Stimulated activated naive CD8-positive, alpha-beta T cell treated with anti-CD3 and anti-CD28 coated beads, Interleukin-15, Interleukin-2, amounts not matched to agents 100 U/mL and 50 U/mL, for 24 hours (primary cell): ENCODE results near the gene MTHFD2L.

Experiments
- ATAC-seq: fragments of 150-1000 bp; cut with Tn5 transposase; one replicate; pipeline ENCODE4 v1.10.0; 2021
- DNase-seq: peaks from one replicate; pipeline ENCODE4 v3.0.0; 2021

The MTHFD2L gene

GRCh38 chr4:74252933-74253332 lies 95.0 kb downstream of the MTHFD2L start:
- DNase-seq (no peak), ATAC-seq (no peak)

DNA sequence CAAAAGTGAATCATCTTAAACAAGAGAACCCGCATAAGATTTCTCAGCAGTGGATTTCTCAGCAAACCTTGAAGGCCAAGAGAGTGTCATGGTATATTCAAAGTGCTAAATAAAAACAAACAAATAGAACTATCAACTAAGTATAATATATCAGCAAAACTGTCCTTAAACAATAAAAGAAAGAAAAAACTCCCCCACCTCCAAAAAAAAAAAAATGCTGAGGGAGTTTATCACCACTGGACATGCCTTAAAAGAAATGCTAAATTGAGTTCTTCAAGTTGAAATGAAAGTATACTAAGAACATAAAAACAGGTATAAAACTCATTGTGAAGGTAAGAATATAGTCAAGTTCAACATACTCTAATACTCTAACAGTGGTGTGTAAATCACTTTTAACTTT lies 96.5 kb downstream of the MTHFD2L start:
- DNase-seq (no peak), ATAC-seq (no peak)

- ATAC-seq (no peak), DNase-seq (no peak)
These were observed 97.2 kb downstream of the MTHFD2L start for GRCh38 chr4:74255096-74255495.

DNA sequence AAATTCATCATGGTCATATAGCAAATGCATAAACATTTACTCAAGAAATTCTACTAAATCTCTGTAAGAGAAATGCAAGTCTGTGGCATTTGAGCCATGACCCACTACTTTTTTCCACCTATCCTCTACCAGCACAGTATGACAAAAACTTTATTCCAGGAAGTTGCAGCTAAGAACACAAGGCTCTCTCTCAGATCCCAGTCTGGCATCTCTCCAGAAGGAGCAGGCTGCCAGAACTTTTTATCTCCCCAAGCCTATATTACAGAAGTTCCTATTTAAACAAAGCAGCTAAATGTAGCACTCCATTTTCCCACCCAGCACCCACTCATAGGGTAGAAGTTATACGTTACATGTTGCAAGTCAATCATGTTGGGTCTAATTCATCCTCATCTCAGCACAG lies 101.0 kb downstream of the MTHFD2L start:
- ATAC-seq (no peak), DNase-seq (no peak)

GRCh38 chr4:74260036-74260435 lies 102.1 kb downstream of the MTHFD2L start:
- DNase-seq (no peak), ATAC-seq (no peak)

DNA sequence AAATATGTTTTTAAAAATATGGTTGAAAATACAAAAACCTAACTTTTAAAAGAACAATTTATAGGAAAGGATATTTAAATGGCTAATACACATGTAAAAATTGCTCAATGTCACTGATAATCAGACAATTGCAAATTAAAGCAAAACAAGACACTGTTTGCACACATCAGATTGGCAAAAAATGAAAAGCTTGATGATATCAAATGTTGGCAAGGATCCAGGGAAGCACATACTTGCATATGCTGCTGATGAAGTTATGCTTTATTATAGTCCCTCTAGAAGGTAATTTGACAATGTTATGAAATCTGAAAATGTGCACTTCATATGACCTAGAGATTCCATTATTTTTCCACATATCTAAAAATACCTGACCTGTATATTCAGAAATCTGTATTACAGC lies 104.6 kb downstream of the MTHFD2L start:
- no peak for ATAC-seq
- DNase-seq = no peak

GRCh38 chr4:74263551-74263950 lies 105.6 kb downstream of the MTHFD2L start:
- no peak for ATAC-seq
- DNase-seq = no peak

DNA sequence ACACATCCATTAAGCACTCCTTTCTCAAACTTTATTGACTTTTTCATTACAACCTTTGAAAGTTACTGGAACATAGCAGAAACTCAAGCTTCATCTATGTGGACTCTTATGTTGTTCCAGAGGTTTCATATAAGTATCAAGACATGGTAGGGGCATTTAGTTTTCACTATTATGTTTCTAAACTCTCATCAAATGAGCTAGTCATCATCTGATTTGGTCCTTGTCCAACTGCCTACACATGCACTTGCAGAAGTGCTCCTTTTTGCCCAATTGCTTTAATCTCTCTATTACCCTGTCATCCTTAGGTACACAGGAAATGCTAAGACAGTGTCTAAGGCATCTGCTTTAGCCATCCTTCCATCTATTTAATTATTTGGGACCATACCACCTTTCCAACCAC lies 108.2 kb downstream of the MTHFD2L start:
- DNase-seq (no peak), ATAC-seq (no peak)

DNA sequence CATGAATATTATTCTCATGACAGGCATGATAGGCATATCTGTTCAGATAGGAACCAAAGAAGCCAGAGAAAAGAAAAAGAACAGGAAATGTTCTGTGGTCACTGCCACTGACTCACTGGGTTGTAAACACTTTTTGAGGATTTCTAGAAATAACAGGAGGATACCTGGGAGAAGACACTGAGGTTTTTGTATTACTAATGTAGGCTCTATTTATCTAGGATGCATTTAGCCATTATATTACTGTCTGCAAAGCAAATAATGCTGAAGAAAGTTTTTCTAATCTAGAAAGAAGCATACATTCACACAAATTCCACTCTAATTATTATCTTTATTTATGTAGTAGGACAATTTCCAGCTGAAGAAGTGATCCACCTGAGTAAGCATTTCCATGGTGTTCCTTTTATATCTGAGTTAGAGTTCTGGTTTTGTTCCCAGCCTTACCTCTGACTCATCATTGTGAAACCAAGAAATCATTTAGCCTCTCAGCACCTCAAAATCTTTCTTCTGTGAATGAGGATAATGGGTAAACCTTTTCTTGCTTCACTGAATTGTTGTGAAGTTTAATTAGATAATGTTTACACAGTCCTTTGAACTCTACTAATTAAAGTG lies 110.2 kb downstream of the MTHFD2L start:
- DNase-seq (no peak), ATAC-seq (no peak)

DNA sequence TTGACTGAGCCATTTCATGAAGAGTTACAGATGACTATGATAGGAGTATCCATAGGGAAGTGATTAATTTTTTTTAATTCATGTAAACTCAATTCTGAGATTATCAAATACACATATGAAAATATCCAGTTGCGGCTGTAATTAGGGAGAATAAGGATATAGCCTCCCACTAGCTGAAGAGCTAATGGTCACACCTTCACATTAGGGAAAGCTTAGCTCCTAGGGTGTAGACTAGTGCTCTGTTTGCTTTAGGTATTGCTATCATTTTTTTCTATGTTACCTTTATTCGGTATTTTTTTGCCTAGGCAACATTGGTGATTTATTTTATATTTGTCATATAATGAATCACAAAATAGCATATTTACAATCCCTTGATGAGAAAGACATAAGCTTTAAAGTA lies 110.7 kb downstream of the MTHFD2L start:
- no peak for ATAC-seq
- no peak for DNase-seq

DNA sequence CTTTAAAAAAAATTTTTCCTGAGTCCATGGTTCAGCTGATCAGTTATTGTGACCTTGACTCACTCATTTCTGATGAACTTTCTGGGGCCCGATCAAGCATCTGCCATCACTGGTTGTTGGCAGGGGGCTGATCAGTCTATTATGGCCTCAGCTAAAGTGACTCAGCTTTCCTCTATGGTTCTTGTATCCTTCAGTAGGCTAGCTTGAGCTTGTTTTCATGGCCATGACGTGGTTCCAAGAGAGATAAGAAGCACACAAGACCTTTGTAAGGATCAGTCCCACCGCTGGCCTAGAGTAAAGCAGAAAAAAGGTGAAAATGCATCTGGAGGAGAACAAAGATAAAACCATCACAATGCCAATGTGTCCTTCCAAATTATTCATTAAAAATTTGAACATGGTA lies 120.6 kb downstream of the MTHFD2L start:
- no peak for ATAC-seq

DNA sequence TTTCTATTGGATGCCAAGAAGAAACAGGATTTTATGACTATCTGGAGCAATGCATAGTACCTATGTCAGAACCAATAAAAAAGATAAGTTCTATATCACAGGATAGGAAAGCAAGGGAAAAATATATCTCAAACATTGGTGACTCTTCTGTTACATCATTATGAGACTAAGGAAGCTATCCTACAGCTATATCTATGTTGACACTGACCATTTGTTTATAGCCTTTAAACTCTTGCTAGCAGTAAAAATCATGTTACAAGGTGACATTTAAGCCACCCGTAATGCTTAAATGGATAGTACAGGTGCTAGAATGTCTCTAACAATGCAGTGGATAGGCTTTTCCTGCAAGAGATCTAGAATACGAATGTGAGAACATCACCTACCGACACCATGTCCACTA lies 121.8 kb downstream of the MTHFD2L start:
- no peak for DNase-seq
- no peak for ATAC-seq

More for the DNA sequence above, 120.6 kb downstream of the MTHFD2L start:
- no peak for DNase-seq

- no peak for ATAC-seq
These were observed 125.0 kb downstream of the MTHFD2L start for GRCh38 chr4:74282926-74283325.

DNA sequence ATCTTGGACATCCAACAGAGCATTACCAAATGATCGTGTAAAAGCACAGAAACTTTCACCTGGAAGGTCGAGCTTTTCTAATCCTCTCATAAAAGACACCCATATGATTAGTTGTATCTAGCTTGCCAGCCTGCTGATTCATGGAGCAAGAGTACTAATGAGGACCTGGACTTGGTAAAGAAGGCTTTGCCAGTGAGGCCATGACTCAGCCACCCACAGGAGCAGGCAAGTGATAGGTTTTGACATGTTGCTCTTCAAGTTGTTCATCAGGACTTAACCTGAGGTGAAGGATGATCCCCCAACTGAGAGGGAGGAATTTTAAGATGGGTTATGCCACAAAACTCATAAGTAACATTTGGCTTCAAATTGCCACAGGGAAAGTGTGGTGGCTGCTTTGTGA lies 125.7 kb downstream of the MTHFD2L start:
- DNase-seq (no peak), ATAC-seq (no peak)

More at GRCh38 chr4:74282926-74283325, 125.0 kb downstream of the MTHFD2L start:
- no peak for DNase-seq

DNA sequence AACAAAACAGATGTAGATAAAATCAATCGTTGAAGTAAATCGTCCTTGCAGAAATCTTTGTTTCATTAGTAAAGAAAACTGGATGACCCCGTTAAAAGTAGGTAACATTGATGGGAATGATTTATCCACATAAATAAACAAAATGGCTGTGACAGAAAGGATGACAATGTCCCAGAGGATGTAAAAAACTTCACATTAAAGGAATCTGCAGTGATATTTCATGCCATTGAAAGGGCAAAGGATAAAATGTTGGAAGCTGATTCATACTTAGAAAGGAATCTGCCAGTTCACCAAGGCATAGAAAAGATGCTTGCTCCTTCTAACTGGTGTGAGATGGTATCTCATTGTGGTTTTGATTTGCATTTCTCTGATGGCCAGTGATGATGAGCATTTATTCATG lies 126.1 kb downstream of the MTHFD2L start:
- ATAC-seq (no peak), DNase-seq (no peak)

- DNase-seq = no peak
- no peak for ATAC-seq
These were observed 129.2 kb downstream of the MTHFD2L start for GRCh38 chr4:74287164-74287563.

- DNase-seq (no peak), ATAC-seq (no peak)
These were observed 129.9 kb downstream of the MTHFD2L start for GRCh38 chr4:74287791-74288190.

- DNase-seq = no peak
- ATAC-seq = no peak
These were observed 133.6 kb downstream of the MTHFD2L start for GRCh38 chr4:74291471-74291870.

DNA sequence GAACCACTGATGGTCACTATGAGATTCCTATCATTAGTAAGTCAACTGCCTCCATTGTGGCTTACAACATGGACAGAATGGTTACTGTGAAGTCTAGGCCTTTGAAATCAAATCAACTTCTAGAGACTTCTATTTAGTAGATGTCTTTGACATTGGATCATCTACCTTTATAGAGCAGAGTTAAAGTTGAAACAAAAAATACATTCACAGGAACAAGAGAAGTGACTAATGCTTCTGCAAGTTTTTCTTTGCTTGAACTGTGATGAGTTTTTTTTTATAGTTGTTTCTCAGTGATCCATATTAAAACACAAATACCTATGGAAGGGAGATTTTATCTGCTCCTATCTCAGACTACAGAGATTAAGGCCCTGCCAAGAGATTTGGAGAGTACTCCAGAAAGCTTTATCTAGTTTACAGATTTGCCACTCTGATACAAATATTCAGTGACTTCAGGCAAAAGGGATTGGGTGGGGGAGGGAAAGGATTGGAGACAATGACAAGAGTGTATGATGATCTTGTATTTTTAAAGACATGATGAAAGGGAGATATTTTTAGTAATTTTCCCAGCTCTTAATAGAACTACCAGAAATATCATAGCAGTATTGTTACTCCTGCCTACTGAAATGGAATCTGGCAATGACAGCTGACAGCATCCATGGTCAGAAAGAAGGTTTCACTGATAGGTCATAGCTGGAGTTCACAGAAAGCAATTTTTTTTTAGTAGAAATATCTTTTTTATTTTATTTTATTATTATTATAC lies 134.4 kb downstream of the MTHFD2L start:
- ATAC-seq (no peak), DNase-seq (no peak)

DNA sequence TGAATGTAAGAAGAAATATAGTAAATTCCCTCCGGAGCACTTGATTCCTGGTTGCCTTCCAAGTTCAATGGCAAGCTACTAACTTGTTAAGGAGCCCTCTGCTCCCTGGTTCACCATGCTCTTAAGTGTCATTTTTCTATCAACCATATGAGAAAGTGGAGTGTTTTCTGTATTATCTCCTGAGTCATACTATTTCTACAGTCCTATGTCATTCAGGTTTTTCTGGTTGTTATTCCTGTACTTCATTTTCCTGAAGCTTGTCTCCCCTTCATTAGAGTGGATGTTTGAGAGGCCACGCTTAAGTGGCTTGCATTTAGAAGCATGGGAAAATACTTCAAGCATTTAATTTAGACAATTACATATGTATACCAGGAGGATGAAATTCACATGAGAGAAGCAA lies 135.6 kb downstream of the MTHFD2L start:
- DNase-seq (no peak), ATAC-seq (no peak)

DNA sequence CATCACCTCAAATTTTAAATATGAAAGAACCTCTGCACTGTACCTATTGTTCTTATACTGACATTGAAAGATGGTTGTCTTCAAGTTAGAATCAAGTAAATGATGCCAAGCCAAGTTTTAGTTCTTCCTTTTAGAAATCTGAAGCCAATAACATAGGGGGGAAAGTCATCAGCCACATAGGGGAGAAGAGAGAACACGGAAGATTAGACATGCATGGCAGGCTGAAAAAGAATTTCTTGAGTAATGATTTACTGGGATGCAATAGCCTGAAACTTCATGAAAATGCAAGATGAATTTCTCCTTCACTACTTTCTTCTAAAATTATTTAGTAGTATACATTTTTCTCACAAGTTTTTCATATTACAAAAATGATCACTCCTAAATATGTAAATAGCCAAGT lies 136.8 kb downstream of the MTHFD2L start:
- ATAC-seq (no peak), DNase-seq (no peak)

GRCh38 chr4:74297539-74297938 lies 139.6 kb downstream of the MTHFD2L start:
- ATAC-seq (no peak), DNase-seq (no peak)

DNA sequence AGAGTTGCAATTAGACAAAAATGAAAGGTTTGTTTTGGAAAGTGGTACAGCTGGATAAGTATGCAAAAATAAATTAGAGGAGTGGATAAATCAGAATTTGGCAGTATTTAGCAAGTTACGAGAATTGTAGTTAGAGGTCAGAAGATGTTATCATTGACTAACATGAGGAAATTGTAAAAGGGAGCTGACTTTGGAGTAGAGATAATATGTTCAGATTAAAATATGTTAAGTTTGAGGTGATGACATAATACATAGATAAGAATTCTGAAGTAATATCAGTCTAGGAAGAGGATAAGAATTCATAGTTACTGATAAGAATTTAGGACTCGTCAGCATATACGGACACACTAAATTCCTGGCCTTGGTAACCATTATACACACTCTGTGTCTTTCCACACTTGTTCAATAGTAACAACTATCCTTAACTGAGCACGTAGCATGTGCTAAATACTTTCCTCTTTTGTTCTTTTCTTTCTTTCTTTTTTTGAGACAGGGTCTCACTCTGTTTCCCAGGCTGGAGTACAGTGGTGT lies 146.2 kb downstream of the MTHFD2L start:
- ATAC-seq (no peak), DNase-seq (no peak)

DNA sequence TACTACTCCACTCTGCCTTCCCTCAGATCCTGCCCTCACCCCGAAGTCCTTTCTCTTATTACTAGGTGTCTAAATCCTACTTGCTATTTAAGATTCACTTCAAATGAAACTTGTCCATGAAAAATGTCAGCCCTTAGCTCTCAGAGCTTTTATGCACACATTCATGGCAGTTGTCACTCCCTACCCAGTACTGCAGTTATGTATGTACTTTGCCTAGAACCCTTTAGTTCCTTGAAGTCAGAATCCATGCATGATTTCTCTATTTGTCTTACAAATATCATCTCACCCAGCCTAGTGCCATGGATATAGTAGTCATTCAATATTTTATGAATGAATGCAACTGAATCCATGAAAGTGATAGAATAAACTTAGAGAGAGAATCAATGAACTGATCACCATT lies 147.1 kb downstream of the MTHFD2L start:
- DNase-seq (no peak), ATAC-seq (no peak)
